Prostate gland (tissue), 2 donors: ENCODE results near the gene CDY2A. TPM values are rescaled to one million over a fixed set of nuclear protein-coding genes. Genes with fewer than 3 reads are reported as not detected.
"Not testable (repeated sequence)": the region's sequence is repeated elsewhere in the genome, so short reads cannot be mapped to it uniquely, and the experiment has no call there.

Experiments used
- DNase-seq: peaks from one replicate; pipeline ENCODE4 v3.0.0-alpha.2; 2019; ENCODE audit warnings: low spot score
- H3K27ac ChIP-seq, 2 donors: fragments of 200-600 bp; sonication (generic); 2 replicates each; pipeline ENCODE4 v1.5.1; 2017 to 2019
- H3K27me3 ChIP-seq: fragments of 200-600 bp; sonication (generic); replicated peaks from 2 replicates; pipeline ENCODE4 v1.5.1; 2019; ENCODE audit not compliant: insufficient read depth
- H3K36me3 ChIP-seq, 2 donors: fragments of 200-600 bp; sonication (generic); 1 replicate in 1 of 2; 2 replicates in 1 of 2; pipeline versions ENCODE4 v1.5.1 to v1.8.1; 2017 to 2019
- H3K4me1 ChIP-seq: fragments of 200-600 bp; sonication (generic); replicated peaks from 2 replicates; pipeline ENCODE4 v1.5.1; 2019
- H3K4me3 ChIP-seq, 2 donors: fragments of 200-600 bp; sonication (generic); 2 replicates each; pipeline ENCODE4 v1.5.1; 2017 to 2019
- H3K9me3 ChIP-seq: fragments of 200-600 bp; sonication (generic); 2 replicates; pipeline ENCODE4 v1.5.1; 2017
- WGBS: methylation state at CpG from one replicate; pipeline ENCODE4 v1.1.5; 2018; 5-methylcytosine and 5-hydroxymethylcytosine counted together
- intact Hi-C: fragments of 100-400 bp; cut with DNase I; formaldehyde crosslinking; loops from one replicate; pipeline ENCODE4 v1.14.2; 2022
- total RNA-seq, 2 donors: library from RNA; depleted of rRNA; stranded (reverse); fragments of >200 nt; gene quantifications; one replicate each; pipeline ENCODE4 v1.1.0, GENCODE V29; 2016

The CDY2A gene
- total RNA-seq, result not detected

DNA sequence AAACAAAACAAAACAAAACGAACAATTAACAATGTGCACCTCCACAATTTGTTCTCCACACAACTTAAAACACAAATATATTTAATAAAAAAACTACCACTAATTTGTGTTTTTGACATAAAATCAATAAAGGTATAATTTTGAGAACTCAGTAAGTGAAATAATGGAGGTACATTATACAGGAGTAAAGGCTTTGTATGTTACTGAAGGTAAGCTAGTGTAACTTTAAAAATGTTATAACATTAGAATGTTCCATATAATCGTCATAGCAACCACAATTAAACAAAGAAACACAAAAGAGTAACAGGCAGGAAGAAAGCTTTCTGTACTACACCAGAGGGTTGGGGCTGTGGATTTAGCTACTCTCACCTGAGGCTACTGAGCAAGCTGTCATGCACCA, at the start of gene CDY2A:
Gene CDY2A, plus strand, starts transcription at position 301 of the 400 bp plus-strand sequence. CDS start 328 bp downstream, outside the sequence.
- H3K27ac ChIP-seq, H3K9me3 ChIP-seq, intact Hi-C loops, H3K27me3 ChIP-seq, H3K36me3 ChIP-seq, H3K4me3 ChIP-seq, H3K4me1 ChIP-seq, DNase-seq: not testable (repeated sequence)
- 29% methylated on average over 1 of the region's 2 CpGs for WGBS

DNA sequence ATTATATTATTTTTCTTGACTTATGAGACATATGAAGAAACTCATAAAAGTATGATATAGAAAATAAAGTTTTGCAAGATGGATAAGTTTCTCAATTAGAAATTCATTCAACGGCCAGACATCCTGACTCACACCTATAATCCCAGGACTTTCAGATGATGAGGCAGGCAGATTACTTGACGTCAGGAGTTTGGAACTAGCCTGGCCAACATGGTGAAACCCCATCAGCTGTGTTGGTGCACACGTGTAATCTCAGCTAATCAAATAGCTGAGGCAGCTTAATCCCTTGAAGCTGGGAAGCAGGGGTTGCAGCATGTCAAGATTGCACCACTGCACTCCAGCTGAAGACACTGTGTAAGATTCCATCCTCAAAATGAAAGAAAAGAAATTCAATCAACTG, 28.0 kb upstream of the CDY2A start:
- H3K4me3 ChIP-seq, intact Hi-C loops: not testable (repeated sequence)

GRCh38 chrY:17998266-17998665, 27.3 kb upstream of the CDY2A start:
- H3K9me3 ChIP-seq, H3K4me3 ChIP-seq, H3K27ac ChIP-seq, intact Hi-C loops, DNase-seq, H3K27me3 ChIP-seq, H3K36me3 ChIP-seq, H3K4me1 ChIP-seq: not testable (repeated sequence)
- WGBS, result no CpG with 5 or more reads among the region's 2 CpGs

More for the DNA sequence above, 28.0 kb upstream of the CDY2A start:
- H3K4me1 ChIP-seq, DNase-seq, H3K27me3 ChIP-seq, H3K36me3 ChIP-seq, H3K27ac ChIP-seq, H3K9me3 ChIP-seq: not testable (repeated sequence)
- WGBS, result no CpG with 5 or more reads among the region's 3 CpGs

GRCh38 chrY:18023897-18024296, 1.7 kb upstream of the CDY2A start:
- H3K27me3 ChIP-seq, DNase-seq, H3K4me1 ChIP-seq, H3K36me3 ChIP-seq, H3K4me3 ChIP-seq, H3K9me3 ChIP-seq, H3K27ac ChIP-seq, intact Hi-C loops: not testable (repeated sequence)
- no CpG with 5 or more reads among the region's 2 CpGs for WGBS

DNA sequence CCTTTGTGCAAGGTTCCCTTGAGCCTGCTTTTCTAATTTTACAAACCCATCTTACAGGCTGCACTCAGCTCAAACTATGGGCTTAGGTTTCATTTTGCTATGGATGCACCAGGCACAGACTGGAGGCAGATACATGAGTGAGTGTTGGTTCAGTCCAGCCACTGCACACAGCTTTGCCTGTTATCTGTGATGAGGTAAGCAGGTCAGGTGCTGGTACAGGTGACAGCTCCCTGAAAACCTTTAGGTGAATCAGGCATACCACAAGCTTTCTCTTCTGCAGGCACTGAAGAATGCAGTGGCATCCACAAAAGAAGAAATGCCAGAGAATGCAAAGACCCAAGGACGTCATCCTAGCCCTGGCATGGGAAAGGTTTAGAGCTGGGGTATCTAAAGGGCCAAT, 3.3 kb downstream of the CDY2A start:
- WGBS, result no CpG with 5 or more reads among the region's 1 CpG

DNA sequence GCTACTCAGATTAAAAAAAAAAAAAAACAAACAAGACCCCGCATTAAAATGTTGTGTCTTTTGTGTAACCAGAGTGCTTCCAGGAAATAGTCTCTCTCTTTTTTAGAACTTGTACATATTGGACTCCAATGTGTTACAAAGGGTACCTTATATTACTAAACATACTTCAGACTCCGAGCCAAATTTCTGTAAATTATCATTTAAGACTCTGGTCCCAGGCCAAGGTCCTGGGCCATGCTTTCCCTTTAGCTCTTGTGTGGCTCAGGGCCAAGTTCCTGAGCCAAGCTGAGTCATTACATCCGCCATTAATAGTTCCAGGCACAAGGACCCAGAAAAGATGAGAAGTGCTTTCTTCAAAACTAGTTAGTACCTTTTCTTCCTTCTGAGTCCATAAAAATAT, 4.6 kb downstream of the CDY2A start:
- H3K27ac ChIP-seq, H3K9me3 ChIP-seq, intact Hi-C loops, H3K4me3 ChIP-seq, H3K4me1 ChIP-seq, H3K27me3 ChIP-seq, DNase-seq, H3K36me3 ChIP-seq: not testable (repeated sequence)
- no CpG with 5 or more reads among the region's 3 CpGs for WGBS

More for the DNA sequence above, 3.3 kb downstream of the CDY2A start:
- H3K9me3 ChIP-seq, H3K4me1 ChIP-seq, DNase-seq, intact Hi-C loops, H3K27ac ChIP-seq, H3K27me3 ChIP-seq, H3K4me3 ChIP-seq, H3K36me3 ChIP-seq: not testable (repeated sequence)

DNA sequence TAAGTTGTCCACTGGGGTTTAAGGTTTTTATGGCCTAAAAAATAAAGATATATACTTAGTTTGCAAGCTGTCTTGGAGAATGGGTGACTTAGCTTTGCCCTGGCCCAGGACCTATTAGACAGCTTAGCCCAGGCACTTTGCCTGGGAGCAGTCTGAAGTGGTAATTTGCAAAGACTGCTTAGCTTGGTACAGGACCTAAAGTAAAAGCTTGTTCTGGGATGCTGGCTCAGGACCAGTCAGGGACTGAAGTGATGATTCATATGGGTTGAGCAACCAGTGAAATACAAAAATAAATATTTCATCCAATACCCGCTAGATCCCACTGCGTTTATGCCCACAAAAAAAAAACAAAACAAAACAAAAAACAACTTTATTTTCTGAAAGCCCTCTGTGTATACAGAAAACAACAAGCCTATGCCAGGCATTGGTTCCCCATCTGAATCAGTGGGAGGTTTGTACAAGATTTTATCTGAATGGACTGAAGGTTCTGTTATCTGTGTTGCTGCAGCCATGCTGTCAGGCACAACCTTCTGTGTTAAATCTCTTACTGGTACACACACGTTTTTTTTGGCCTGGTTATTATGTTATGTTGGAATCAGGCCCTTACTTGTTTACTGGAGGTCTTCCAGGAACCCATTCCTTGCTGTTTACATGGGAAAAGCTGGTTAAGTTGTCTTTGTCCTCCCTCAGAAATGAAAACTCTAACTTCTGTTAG, 8.7 kb downstream of the CDY2A start:
- intact Hi-C loops, result not testable (repeated sequence)
- no CpG with 5 or more reads among the region's 3 CpGs for WGBS

DNA sequence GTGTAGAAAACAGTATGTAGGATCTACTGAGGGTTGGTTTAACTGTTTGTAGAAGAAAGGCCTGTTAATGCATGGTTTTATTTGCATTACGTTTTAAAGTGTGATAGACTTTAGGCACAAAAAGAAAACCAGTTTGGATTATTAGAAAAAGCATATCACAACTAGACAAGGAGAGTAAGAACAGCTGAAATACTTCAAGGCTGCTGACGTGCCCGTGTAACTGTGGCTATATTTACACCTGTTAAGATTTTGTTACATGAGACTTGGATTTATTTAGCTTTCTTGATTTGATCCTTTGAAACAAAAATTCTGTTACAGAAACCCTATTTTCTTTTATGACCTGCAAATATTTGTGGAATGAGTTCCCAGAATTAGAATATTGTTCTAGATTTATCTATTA, 9.3 kb downstream of the CDY2A start:
- no CpG with 5 or more reads among the region's 3 CpGs for WGBS
- not testable (repeated sequence) for H3K9me3 ChIP-seq

More for the DNA sequence above, 8.7 kb downstream of the CDY2A start:
- not testable (repeated sequence) for H3K36me3 ChIP-seq, H3K9me3 ChIP-seq, H3K27ac ChIP-seq, H3K4me1 ChIP-seq, H3K27me3 ChIP-seq, H3K4me3 ChIP-seq, DNase-seq

DNA sequence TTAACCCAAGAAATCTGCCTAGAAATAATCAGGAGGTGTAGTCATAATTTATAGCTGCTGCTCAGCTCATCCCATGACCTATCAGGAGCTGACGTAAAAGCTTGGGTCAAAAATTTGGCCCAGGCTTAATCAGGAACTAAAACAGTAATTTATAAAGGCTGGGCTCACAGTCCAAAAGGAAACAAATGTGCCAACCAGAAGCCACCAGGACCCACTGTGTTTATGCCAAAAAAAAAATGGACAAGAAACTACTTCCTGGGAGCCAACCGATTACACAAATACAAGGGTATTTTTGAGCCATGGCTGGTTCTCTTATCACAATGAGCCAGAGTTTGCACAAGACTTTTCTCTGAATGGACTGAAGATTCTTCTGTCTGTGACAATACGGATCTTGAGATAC, 19.4 kb downstream of the CDY2A start:
- H3K36me3 ChIP-seq, H3K27ac ChIP-seq, DNase-seq, H3K4me1 ChIP-seq, intact Hi-C loops, H3K9me3 ChIP-seq, H3K27me3 ChIP-seq, H3K4me3 ChIP-seq: not testable (repeated sequence)
- WGBS, result no CpG with 5 or more reads among the region's 3 CpGs

More for the DNA sequence above, 9.3 kb downstream of the CDY2A start:
- H3K4me3 ChIP-seq, intact Hi-C loops, H3K27ac ChIP-seq, DNase-seq, H3K36me3 ChIP-seq, H3K4me1 ChIP-seq, H3K27me3 ChIP-seq: not testable (repeated sequence)

- no CpG with 5 or more reads among the region's 10 CpGs for WGBS
- DNase-seq, H3K4me1 ChIP-seq, H3K36me3 ChIP-seq, H3K9me3 ChIP-seq, H3K4me3 ChIP-seq, intact Hi-C loops, H3K27ac ChIP-seq, H3K27me3 ChIP-seq: not testable (repeated sequence)
Observed at GRCh38 chrY:18048149-18049040, 22.8 kb downstream of the CDY2A start.

DNA sequence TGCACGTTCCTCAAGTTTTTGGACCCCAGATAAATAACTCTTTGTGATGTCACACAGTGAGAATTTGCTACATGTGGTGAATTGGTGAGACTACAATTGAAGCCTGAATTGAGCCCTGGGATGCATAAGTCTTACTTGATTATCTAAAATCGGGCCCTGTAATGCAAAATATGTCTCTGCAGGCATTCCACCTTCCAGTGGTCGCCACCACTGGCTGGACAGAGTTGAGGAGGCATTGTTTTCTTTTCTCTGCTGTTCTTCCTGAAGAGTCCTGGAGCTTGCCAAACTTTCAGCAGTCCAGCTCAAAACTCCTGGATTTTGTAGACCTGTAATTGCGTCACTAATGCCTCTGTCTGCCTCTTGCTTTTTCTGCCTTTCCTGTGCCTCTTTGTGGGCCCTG, 23.5 kb downstream of the CDY2A start:
- no CpG with 5 or more reads among the region's 4 CpGs for WGBS
- DNase-seq, H3K4me3 ChIP-seq, H3K36me3 ChIP-seq, H3K4me1 ChIP-seq, intact Hi-C loops, H3K27me3 ChIP-seq, H3K9me3 ChIP-seq, H3K27ac ChIP-seq: not testable (repeated sequence)

- no CpG with 5 or more reads among the region's 3 CpGs for WGBS
- H3K36me3 ChIP-seq, H3K27ac ChIP-seq, DNase-seq, H3K9me3 ChIP-seq, intact Hi-C loops, H3K4me1 ChIP-seq, H3K27me3 ChIP-seq, H3K4me3 ChIP-seq: not testable (repeated sequence)
Observed at GRCh38 chrY:18056473-18056872, 30.9 kb downstream of the CDY2A start.
